ENCODE data around the gene CD180. TPM values are rescaled to one million over a fixed set of nuclear protein-coding genes. Genes with fewer than 3 reads are reported as not detected.
A peak's percentile ranks its signal among the peaks of the same experiment; 100 is the strongest.

CD180 gene
- total RNA-seq, 1 experiment from 2014 or later: not detected

GRCh38 chr5:67156976-67157583, 39.5 kb downstream of the CD180 start:
- ChIA-PET CTCF (interaction anchor here (1.4 to 3.4 kb wide), 4 partner anchors 10 to 1096 kb away, joined by 4 to 30 read pairs (median 11); no protein-coding TSS in a partner anchor), POLR2A (no interaction called here), RAD21 (ENCODE audit: low non-redundant PET in 1 of 2, low total read pairs in 2 of 2, uncharacterized antibody in 2 of 2, unreplicated experiment in 2 of 2) (no interaction called here)
- BruUV-seq (replicated peaks): no TSS peak
- Histone ChIP-seq H3K9me2 (ENCODE audit: insufficient read depth) (no peaks in the 10 kb centered on the region), H3K4me3 (replicated peaks in 1 of 2; ENCODE audit: low read depth in 1 of 2, low read length in 2 of 2) (no peak overlapping the region), H3K36me3 (ENCODE audit: control insufficient read depth in 1 of 2, insufficient read depth in 2 of 2, low read length in 2 of 2) (no peaks in the 10 kb centered on the region), H3K27me3 (ENCODE audit: insufficient read depth, low read length) (peaks cover 16% of the 10 kb centered on the region; the same call in 1 of the 2 replicates), H2AFZ (ENCODE audit: low read depth, low read length, poor library complexity, severe bottlenecking) (no peak overlapping the region), H3K4me2 (ENCODE audit: low read length) (no peak overlapping the region), H3K9me3 (ENCODE audit: control insufficient read depth in 1 of 2, insufficient read depth in 1 of 2, low read depth in 1 of 2, low read length in 2 of 2) (no peaks in the 10 kb centered on the region), H4K20me1 (ENCODE audit: insufficient read depth) (no peaks in the 10 kb centered on the region), H3K9ac (ENCODE audit: low read length) (no peak overlapping the region), H3K27ac (ENCODE audit: low read depth, low read length) (no peak overlapping the region), H3K4me1 (ENCODE audit: control insufficient read depth in 1 of 2, insufficient read depth in 2 of 2, low read length in 2 of 2) (peaks cover 4 to 7% of the 10 kb centered on the region in 2 experiments), H3K79me2 (ENCODE audit: insufficient read depth, low read length) (no peaks in the 10 kb centered on the region)
- no peak for TF ChIP-seq EZH2 (IDR thresholded peaks at IDR 0.05)
- TF ChIP-seq REST (IDR thresholded peaks at IDR 0.05; ENCODE audit: low read depth): no peak
- TF ChIP-seq ZFX (IDR thresholded peaks at IDR 0.05): no peak
- no peak for TF ChIP-seq YY1 (IDR thresholded peaks at IDR 0.05; ENCODE audit: extremely low read depth, insufficient replicate concordance, low read depth, low read length)
- no peak for TF ChIP-seq CBX3 (IDR thresholded peaks at IDR 0.05; ENCODE audit: low read depth)
- no peak for TF ChIP-seq ELF1 (IDR thresholded peaks at IDR 0.05; ENCODE audit: borderline replicate concordance, low read depth)
- no peak for TF ChIP-seq ZNF274 (IDR thresholded peaks at IDR 0.05; ENCODE audit: low read depth, low read length)
- peak; percentile 59 to 88 (median 83); a peak in 5 of 6 replicates for TF ChIP-seq CTCF (IDR thresholded peaks at IDR 0.05 in 2 of 3, conservative IDR thresholded peaks at IDR 0.05 in 1 of 3; ENCODE audit: borderline replicate concordance in 1 of 3, insufficient read depth in 1 of 3, low read depth in 2 of 3, low read length in 2 of 3)
- no peak for TF ChIP-seq TCF7L2 (IDR thresholded peaks at IDR 0.05; ENCODE audit: borderline replicate concordance, extremely low read depth, insufficient read depth, insufficient read length)
- TF ChIP-seq MAX (IDR thresholded peaks at IDR 0.05): no peak
- no peak for TF ChIP-seq SP1 (IDR thresholded peaks at IDR 0.05; ENCODE audit: low read depth)
- TF ChIP-seq RAD21 (IDR thresholded peaks at IDR 0.05; ENCODE audit: low read depth): peak; percentile 68
- TF ChIP-seq SIN3A (IDR thresholded peaks at IDR 0.05; ENCODE audit: low read depth): no peak
- no peak for TF ChIP-seq SRF (IDR thresholded peaks at IDR 0.05; ENCODE audit: low read depth)
- ATAC-seq (peak; percentile 89), DNase-seq (ENCODE audit: low read depth, low spot score) (peak; percentile 29)
- intact Hi-C loops (cut with micrococcal nuclease): loop anchor here (1.0 to 2.0 kb wide), 2 partner anchors 52 to 1096 kb away; no protein-coding TSS in a partner anchor

Measured in HCT116 (cell line).